Keratinocyte (primary cell): Measurements from ENCODE around the gene ZMAT3. TPM values are rescaled to one million over a fixed set of nuclear protein-coding genes. Genes with fewer than 3 reads are reported as not detected.

ENCODE experiments used
- DNase-seq: peaks from one replicate; pipeline ENCODE4 v3.0.0-alpha.2; 2011; ENCODE audit warnings: low read depth, missing footprints, low spot score
- FAIRE-seq: peaks from 2 replicates; lab custom pipeline; 2011; peaks lifted over from hg19 to GRCh38; lab: Jason Lieb, UNC
- H2AFZ ChIP-seq: 2 replicates; pipeline ENCODE4 v1.6.0; 2012; ENCODE audit warnings: low read length, control low read depth, inconsistent platforms; ENCODE audit not compliant: control insufficient read depth
- H3K27ac ChIP-seq: 2 replicates; pipeline ENCODE4 v1.5.1; 2011; ENCODE audit warnings: low read length; ENCODE audit not compliant: control insufficient read depth, insufficient read depth
- H3K27me3 ChIP-seq: 3 replicates; pipeline ENCODE4 v1.6.0; 2011; ENCODE audit warnings: low read length; ENCODE audit not compliant: control insufficient read depth, insufficient read depth; ENCODE audit errors: extremely low read depth
- H3K36me3 ChIP-seq, 2 experiments: 2 replicates in 1 of 2; 3 replicates in 1 of 2; pipeline ENCODE4 v1.5.1; 2011; ENCODE audit warnings: low read length in 2 of 2, mild to moderate bottlenecking in 1 of 2; ENCODE audit not compliant: control insufficient read depth in 2 of 2, insufficient read depth in 2 of 2; ENCODE audit errors: extremely low read depth in 1 of 2
- H3K4me1 ChIP-seq: 3 replicates; pipeline ENCODE4 v1.5.1; 2011; ENCODE audit warnings: low read length; ENCODE audit not compliant: control insufficient read depth, insufficient read depth; ENCODE audit errors: extremely low read depth
- H3K4me2 ChIP-seq: 3 replicates; pipeline ENCODE4 v1.6.0; 2011; ENCODE audit warnings: low read depth, low read length; ENCODE audit not compliant: control insufficient read depth, insufficient read depth; ENCODE audit errors: extremely low read depth
- H3K4me3 ChIP-seq, 3 experiments: fragments of 200-600 bp in 1 of 3; sonication (generic) in 1 of 3; 2 replicates in 2 of 3; 3 replicates in 1 of 3; pipeline ENCODE4 v1.5.1; 2011 to 2016; ENCODE audit warnings: low read length in 3 of 3, mild to moderate bottlenecking in 3 of 3, control low read depth in 2 of 3, inconsistent platforms in 1 of 3, low read depth in 1 of 3, mixed read lengths in 1 of 3, mixed run types in 1 of 3, moderate library complexity in 1 of 3; ENCODE audit not compliant: control insufficient read depth in 2 of 3, insufficient read depth in 2 of 3; ENCODE audit errors: extremely low read depth in 1 of 3
- H3K79me2 ChIP-seq: 2 replicates; pipeline ENCODE4 v1.6.0; 2012; ENCODE audit warnings: low read length; ENCODE audit not compliant: control insufficient read depth, insufficient read depth
- H3K9ac ChIP-seq: 3 replicates; pipeline ENCODE4 v1.6.0; 2011; ENCODE audit warnings: low read length; ENCODE audit not compliant: control insufficient read depth, insufficient read depth; ENCODE audit errors: extremely low read depth
- H3K9me1 ChIP-seq: 3 replicates; pipeline ENCODE4 v1.6.0; 2011; ENCODE audit warnings: low read length; ENCODE audit not compliant: control insufficient read depth, insufficient read depth; ENCODE audit errors: extremely low read depth
- H3K9me3 ChIP-seq: 2 replicates; pipeline ENCODE4 v1.5.1; 2012; ENCODE audit warnings: low read depth, low read length; ENCODE audit not compliant: control insufficient read depth
- H4K20me1 ChIP-seq: 3 replicates; pipeline ENCODE4 v1.6.0; 2011; ENCODE audit warnings: low read length; ENCODE audit not compliant: control insufficient read depth, insufficient read depth; ENCODE audit errors: extremely low read depth
- CTCF ChIP-seq, 3 experiments: IDR thresholded peaks in 1 of 3; conservative IDR thresholded peaks in 1 of 3; optimal IDR thresholded peaks in 1 of 3; 2 replicates in 2 of 3; 3 replicates in 1 of 3; pipeline versions ENCODE3 to v1.5.1; 2011; ENCODE audit warnings: low read length in 3 of 3, mild to moderate bottlenecking in 3 of 3, moderate library complexity in 2 of 3, control low read depth in 1 of 3, inconsistent platforms in 1 of 3; ENCODE audit not compliant: insufficient read depth in 2 of 3; ENCODE audit errors: extremely low read depth in 1 of 3
- EZH2 ChIP-seq: IDR thresholded peaks from one replicate; pipeline ENCODE4 v1.6.1; 2012; ENCODE audit warnings: inconsistent platforms, mild to moderate bottlenecking, low read length, moderate library complexity
- dilution Hi-C: fragments of 300-500 bp; cut with MboI; formaldehyde crosslinking; loops from one replicate; pipeline ENCODE4 v1.7.0; 2020; ENCODE audit warnings: low sequenced_read_pairs; ENCODE audit not compliant: extremely low pct_ligation_motif_present
- polyA plus RNA-seq, 5 experiments: library from polyadenylated mRNA; depleted of rRNA in 3 of 5; stranded (reverse) in 3 of 5; stranded (forward) in 1 of 5; unstranded in 1 of 5; fragments of >200 nt; gene quantifications; 1 replicate in 1 of 5; 2 replicates in 3 of 5; 3 replicates in 1 of 5; pipeline versions ENCODE4 v1.2.1 to v1.2.3, GENCODE V29; 2011 to 2012; ENCODE audit warnings: missing spikeins in 2 of 5, low read depth in 1 of 5, low replicate concordance in 1 of 5

Gene ZMAT3
- polyA plus RNA-seq, 1 donor (not counting 4 experiments of a cell fraction or from before 2014, with no cell fraction given), result 15.5 TPM

GRCh38 chr3:179005213-179005612, 66.4 kb downstream of the ZMAT3 start:
- DNase-seq, result no peak
- Histone ChIP-seq H3K9me3 (no peaks in the 10 kb centered on the region), H3K4me1 (no peaks in the 10 kb centered on the region), H3K27me3 (no peaks in the 10 kb centered on the region), H2AFZ (no peak overlapping the region), H3K4me3 (no peak overlapping the region), H3K27ac (no peak overlapping the region), H4K20me1 (no peaks in the 10 kb centered on the region), H3K79me2 (no peaks in the 10 kb centered on the region), H3K4me2 (no peak overlapping the region), H3K9me1 (no peaks in the 10 kb centered on the region), H3K9ac (no peak overlapping the region), H3K36me3 (no peaks in the 10 kb centered on the region)
- dilution Hi-C loops, result no loop called here
- no peak for TF ChIP-seq CTCF (optimal IDR thresholded peaks at IDR 0.05 in 1 of 3, IDR thresholded peaks at IDR 0.05 in 1 of 3, conservative IDR thresholded peaks at IDR 0.05 in 1 of 3; ENCODE audit: extremely low read depth in 1 of 3, insufficient read depth in 2 of 3, low read length in 3 of 3)
- no peak for TF ChIP-seq EZH2
- no peak for FAIRE-seq

- no peaks in the 10 kb centered on the region for H3K27me3 ChIP-seq
- dilution Hi-C loops, result no loop called here
- no peaks in the 10 kb centered on the region for H3K79me2 ChIP-seq
- no peaks in the 10 kb centered on the region for H4K20me1 ChIP-seq
- H3K27ac ChIP-seq, result no peak overlapping the region
- H3K36me3 ChIP-seq, result no peaks in the 10 kb centered on the region
- DNase-seq (no peak), FAIRE-seq (no peak)
- TF ChIP-seq EZH2 (no peak), CTCF (optimal IDR thresholded peaks at IDR 0.05 in 1 of 3, IDR thresholded peaks at IDR 0.05 in 1 of 3, conservative IDR thresholded peaks at IDR 0.05 in 1 of 3; ENCODE audit: extremely low read depth in 1 of 3, insufficient read depth in 2 of 3, low read length in 3 of 3) (no peak)
- no peak overlapping the region for H3K4me2 ChIP-seq
- H3K9me1 ChIP-seq, result no peaks in the 10 kb centered on the region
- H3K4me1 ChIP-seq, result no peaks in the 10 kb centered on the region
- no peak overlapping the region for H2AFZ ChIP-seq
- H3K9me3 ChIP-seq, result no peaks in the 10 kb centered on the region
- no peak overlapping the region for H3K9ac ChIP-seq
- H3K4me3 ChIP-seq, result no peak overlapping the region
Observed at GRCh38 chr3:179000659-179001058, 71.0 kb downstream of the ZMAT3 start.
